WTC11 (cell line): ENCODE measurements around the gene NUP214. TPM values are rescaled to one million over a fixed set of nuclear protein-coding genes. Genes with fewer than 3 reads are reported as not detected.

Experiments used
- ATAC-seq: fragments of 200-7000 bp; cut with Tn5 transposase; 2 replicates; pipeline ENCODE4 v1.10.0; 2021; ENCODE audit warnings: mild to moderate bottlenecking, moderate library complexity
- CTCF ChIA-PET: fragments of 300-600 bp; sonication (Branson Sonifier 250); formaldehyde crosslinking; loops from one replicate; lab custom pipeline; 2021; ENCODE audit warnings: antibody characterized with exemption; lab: Charles Lee
- POLR2A ChIA-PET: fragments of 350-600 bp; sonication (Branson Sonifier 250); formaldehyde crosslinking; loops from one replicate; lab custom pipeline; 2021; ENCODE audit warnings: antibody characterized with exemption; lab: Charles Lee
- DNase-seq: peaks from one replicate; pipeline ENCODE4 v3.0.0; 2021; ENCODE audit warnings: low spot score
- H3K27ac Mint-ChIP-seq: 2 replicates; pipeline ENCODE4 v1.8.0; 2021; ENCODE audit warnings: mixed read lengths
- H3K27me3 Mint-ChIP-seq: 2 replicates; pipeline ENCODE4 v1.8.0; 2021; ENCODE audit warnings: low read depth, mild to moderate bottlenecking, moderate library complexity, mixed read lengths
- H3K36me3 Mint-ChIP-seq: 2 replicates; pipeline ENCODE4 v1.8.0; 2021; ENCODE audit warnings: mixed read lengths
- H3K4me1 Mint-ChIP-seq: 2 replicates; pipeline ENCODE4 v1.8.0; 2022; ENCODE audit warnings: mixed read lengths
- H3K4me3 Mint-ChIP-seq: 2 replicates; pipeline ENCODE4 v1.8.0; 2021; ENCODE audit warnings: mild to moderate bottlenecking, moderate library complexity, mixed read lengths
- H3K9me3 Mint-ChIP-seq: 2 replicates; pipeline ENCODE4 v1.8.0; 2021; ENCODE audit warnings: mixed read lengths
- CREM ChIP-seq: sonication (generic); formaldehyde crosslinking; IDR thresholded peaks from 2 replicates; pipeline ENCODE4 v1.8.1; 2022; ENCODE audit warnings: mild to moderate bottlenecking, missing genetic modification reagents, moderate library complexity
- ESRRA ChIP-seq: sonication (generic); formaldehyde crosslinking; IDR thresholded peaks from 2 replicates; pipeline ENCODE4 v1.8.1; 2022; ENCODE audit warnings: mild to moderate bottlenecking, missing genetic modification reagents, borderline replicate concordance
- FOXK1 ChIP-seq: sonication (generic); formaldehyde crosslinking; IDR thresholded peaks from 2 replicates; pipeline ENCODE4 v1.8.0; 2022; ENCODE audit warnings: mild to moderate bottlenecking, moderate library complexity, missing genetic modification reagents
- MYBL2 ChIP-seq: sonication (generic); formaldehyde crosslinking; IDR thresholded peaks from 2 replicates; pipeline ENCODE4 v1.8.1; 2023; ENCODE audit warnings: mild to moderate bottlenecking, moderate library complexity, missing genetic modification reagents
- NR2C2 ChIP-seq: sonication (generic); formaldehyde crosslinking; IDR thresholded peaks from 2 replicates; pipeline ENCODE4 v1.8.0; 2022; ENCODE audit warnings: mild to moderate bottlenecking, missing genetic modification reagents
- RELA ChIP-seq: sonication (generic); formaldehyde crosslinking; IDR thresholded peaks from 2 replicates; pipeline ENCODE4 v1.8.1; 2022; ENCODE audit warnings: missing genetic modification reagents, mild to moderate bottlenecking, borderline replicate concordance
- TCF7 ChIP-seq: sonication (generic); formaldehyde crosslinking; IDR thresholded peaks from 2 replicates; pipeline ENCODE4 v1.8.0; 2022; ENCODE audit warnings: mild to moderate bottlenecking, low read depth, missing genetic modification reagents, moderate library complexity
- TP53 ChIP-seq: sonication (generic); formaldehyde crosslinking; IDR thresholded peaks from 2 replicates; pipeline ENCODE4 v1.8.1; 2023; ENCODE audit warnings: mild to moderate bottlenecking, missing genetic modification reagents
- ZNF138 ChIP-seq: sonication (generic); formaldehyde crosslinking; conservative IDR thresholded peaks from 2 replicates; pipeline ENCODE4 v1.8.1; 2022; ENCODE audit warnings: mild to moderate bottlenecking, moderate library complexity, missing genetic modification reagents
- total RNA-seq: library from RNA; stranded (reverse); gene quantifications from 3 replicates; pipeline ENCODE4 v1.2.3, GENCODE V29; 2021
- TF ChIP-seq, protein P1 (sequence below): sonication (generic); formaldehyde crosslinking; IDR thresholded peaks from 2 replicates; pipeline ENCODE4 v1.8.0; 2023; ENCODE audit warnings: mild to moderate bottlenecking, missing genetic modification reagents
- TF ChIP-seq, protein P2 (sequence below): sonication (generic); formaldehyde crosslinking; IDR thresholded peaks from 2 replicates; pipeline ENCODE4 v1.8.0; 2023; ENCODE audit warnings: missing genetic modification reagents
- TF ChIP-seq, protein P3 (sequence below): sonication (generic); formaldehyde crosslinking; IDR thresholded peaks from 2 replicates; pipeline ENCODE4 v1.8.1; 2023; ENCODE audit warnings: mild to moderate bottlenecking, moderate library complexity, missing genetic modification reagents
- TF ChIP-seq, protein P4 (sequence below): fragments of 250-450 bp; sonication (Bioruptor Pico); conservative IDR thresholded peaks from 2 replicates; pipeline ENCODE4 v1.9.0; 2021; ENCODE audit warnings: mild to moderate bottlenecking
- TF ChIP-seq, protein P5 (sequence below): sonication (generic); formaldehyde crosslinking; IDR thresholded peaks from 2 replicates; pipeline ENCODE4 v1.8.0; 2022; ENCODE audit warnings: mild to moderate bottlenecking, missing genetic modification reagents
- TF ChIP-seq, protein P6 (sequence below): sonication (generic); formaldehyde crosslinking; conservative IDR thresholded peaks from 2 replicates; pipeline ENCODE4 v1.8.1; 2022; ENCODE audit warnings: mild to moderate bottlenecking, missing genetic modification reagents
- TF ChIP-seq, protein P7 (sequence below): sonication (generic); formaldehyde crosslinking; IDR thresholded peaks from 2 replicates; pipeline ENCODE4 v1.8.1; 2023; ENCODE audit warnings: mild to moderate bottlenecking, missing genetic modification reagents, borderline replicate concordance

Gene NUP214
- total RNA-seq, 1 experiment from 2014 or later, result 41.8 TPM

DNA sequence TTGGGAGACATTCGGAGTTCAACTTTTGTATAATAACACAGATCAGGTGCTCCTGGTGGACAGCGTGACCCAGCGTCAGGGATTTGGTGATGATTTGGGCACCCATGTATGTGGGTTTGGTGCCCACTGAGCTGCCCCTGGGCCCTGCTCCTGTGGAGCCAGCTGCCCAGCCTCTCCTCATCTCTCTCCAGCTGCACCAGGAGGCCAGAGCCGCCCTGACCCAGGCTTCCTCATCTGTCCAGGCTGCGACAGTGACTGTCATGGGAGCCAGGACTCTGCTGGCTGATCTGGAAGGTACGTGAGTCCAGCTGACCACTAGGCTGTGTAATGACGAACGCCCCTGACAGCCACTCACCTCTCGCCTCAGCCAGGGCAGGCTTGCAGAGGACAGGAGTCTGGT, 43.5 kb upstream of the NUP214 start:
- H3K36me3 Mint-ChIP-seq, result no peaks in the 10 kb centered on the region; the same call in 1 of the 2 replicates
- POLR2A ChIA-PET, result no interaction called here
- H3K4me1 Mint-ChIP-seq, result no peaks in the 10 kb centered on the region
- TF ChIP-seq, protein P1, sequence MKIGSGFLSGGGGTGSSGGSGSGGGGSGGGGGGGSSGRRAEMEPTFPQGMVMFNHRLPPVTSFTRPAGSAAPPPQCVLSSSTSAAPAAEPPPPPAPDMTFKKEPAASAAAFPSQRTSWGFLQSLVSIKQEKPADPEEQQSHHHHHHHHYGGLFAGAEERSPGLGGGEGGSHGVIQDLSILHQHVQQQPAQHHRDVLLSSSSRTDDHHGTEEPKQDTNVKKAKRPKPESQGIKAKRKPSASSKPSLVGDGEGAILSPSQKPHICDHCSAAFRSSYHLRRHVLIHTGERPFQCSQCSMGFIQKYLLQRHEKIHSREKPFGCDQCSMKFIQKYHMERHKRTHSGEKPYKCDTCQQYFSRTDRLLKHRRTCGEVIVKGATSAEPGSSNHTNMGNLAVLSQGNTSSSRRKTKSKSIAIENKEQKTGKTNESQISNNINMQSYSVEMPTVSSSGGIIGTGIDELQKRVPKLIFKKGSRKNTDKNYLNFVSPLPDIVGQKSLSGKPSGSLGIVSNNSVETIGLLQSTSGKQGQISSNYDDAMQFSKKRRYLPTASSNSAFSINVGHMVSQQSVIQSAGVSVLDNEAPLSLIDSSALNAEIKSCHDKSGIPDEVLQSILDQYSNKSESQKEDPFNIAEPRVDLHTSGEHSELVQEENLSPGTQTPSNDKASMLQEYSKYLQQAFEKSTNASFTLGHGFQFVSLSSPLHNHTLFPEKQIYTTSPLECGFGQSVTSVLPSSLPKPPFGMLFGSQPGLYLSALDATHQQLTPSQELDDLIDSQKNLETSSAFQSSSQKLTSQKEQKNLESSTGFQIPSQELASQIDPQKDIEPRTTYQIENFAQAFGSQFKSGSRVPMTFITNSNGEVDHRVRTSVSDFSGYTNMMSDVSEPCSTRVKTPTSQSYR (CRISPR knock-in tag), result no peak
- TF ChIP-seq, protein P2, sequence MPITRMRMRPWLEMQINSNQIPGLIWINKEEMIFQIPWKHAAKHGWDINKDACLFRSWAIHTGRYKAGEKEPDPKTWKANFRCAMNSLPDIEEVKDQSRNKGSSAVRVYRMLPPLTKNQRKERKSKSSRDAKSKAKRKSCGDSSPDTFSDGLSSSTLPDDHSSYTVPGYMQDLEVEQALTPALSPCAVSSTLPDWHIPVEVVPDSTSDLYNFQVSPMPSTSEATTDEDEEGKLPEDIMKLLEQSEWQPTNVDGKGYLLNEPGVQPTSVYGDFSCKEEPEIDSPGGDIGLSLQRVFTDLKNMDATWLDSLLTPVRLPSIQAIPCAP, result no peak
- TF ChIP-seq, protein P3, sequence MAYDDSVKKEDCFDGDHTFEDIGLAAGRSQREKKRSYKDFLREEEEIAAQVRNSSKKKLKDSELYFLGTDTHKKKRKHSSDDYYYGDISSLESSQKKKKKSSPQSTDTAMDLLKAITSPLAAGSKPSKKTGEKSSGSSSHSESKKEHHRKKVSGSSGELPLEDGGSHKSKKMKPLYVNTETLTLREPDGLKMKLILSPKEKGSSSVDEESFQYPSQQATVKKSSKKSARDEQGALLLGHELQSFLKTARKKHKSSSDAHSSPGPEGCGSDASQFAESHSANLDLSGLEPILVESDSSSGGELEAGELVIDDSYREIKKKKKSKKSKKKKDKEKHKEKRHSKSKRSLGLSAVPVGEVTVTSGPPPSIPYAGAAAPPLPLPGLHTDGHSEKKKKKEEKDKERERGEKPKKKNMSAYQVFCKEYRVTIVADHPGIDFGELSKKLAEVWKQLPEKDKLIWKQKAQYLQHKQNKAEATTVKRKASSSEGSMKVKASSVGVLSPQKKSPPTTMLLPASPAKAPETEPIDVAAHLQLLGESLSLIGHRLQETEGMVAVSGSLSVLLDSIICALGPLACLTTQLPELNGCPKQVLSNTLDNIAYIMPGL (CRISPR knock-in tag), result no peak
- no peak for TF ChIP-seq TCF7 (CRISPR knock-in tag)
- no peak for TF ChIP-seq ZNF138 (CRISPR knock-in tag)
- TF ChIP-seq, protein P4, sequence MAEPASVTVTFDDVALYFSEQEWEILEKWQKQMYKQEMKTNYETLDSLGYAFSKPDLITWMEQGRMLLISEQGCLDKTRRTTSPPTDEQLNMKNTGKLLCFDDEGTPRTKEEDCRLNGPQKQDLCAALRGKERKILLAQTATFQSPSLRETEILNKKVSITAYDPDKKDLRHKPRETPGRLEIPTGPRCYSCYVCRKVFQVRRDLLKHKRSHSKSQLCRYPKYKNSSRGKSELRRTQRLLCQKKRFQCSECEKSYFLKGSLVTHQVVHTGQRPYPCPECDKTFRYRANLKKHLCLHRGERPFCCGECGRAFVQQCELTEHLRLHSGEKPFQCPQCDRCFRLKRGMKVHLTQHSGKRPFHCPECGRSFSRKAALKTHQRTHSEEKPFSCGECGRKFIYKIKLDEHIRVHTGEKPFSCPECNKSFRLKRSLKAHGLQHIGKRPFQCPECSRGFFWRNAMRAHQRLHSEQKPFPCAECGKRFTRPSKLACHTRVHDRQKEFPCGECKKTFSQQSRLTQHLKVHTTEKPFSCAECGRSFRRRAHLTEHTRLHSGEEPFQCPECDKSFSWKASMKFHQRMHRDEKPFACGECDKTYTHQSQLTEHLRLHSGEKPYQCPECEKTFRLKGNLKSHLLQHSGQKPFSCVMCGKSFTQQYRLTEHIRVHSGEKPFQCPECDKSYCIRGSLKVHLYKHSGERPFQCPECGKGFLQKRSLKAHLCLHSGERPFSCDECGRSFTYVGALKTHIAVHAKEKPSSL, result no peak
- no peak for TF ChIP-seq TP53 (CRISPR knock-in tag)
- TF ChIP-seq, protein P5, sequence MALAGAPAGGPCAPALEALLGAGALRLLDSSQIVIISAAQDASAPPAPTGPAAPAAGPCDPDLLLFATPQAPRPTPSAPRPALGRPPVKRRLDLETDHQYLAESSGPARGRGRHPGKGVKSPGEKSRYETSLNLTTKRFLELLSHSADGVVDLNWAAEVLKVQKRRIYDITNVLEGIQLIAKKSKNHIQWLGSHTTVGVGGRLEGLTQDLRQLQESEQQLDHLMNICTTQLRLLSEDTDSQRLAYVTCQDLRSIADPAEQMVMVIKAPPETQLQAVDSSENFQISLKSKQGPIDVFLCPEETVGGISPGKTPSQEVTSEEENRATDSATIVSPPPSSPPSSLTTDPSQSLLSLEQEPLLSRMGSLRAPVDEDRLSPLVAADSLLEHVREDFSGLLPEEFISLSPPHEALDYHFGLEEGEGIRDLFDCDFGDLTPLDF (CRISPR knock-in tag), result no peak
- TF ChIP-seq RELA (CRISPR knock-in tag), result no peak
- TF ChIP-seq MYBL2 (CRISPR knock-in tag), result no peak
- no peak for TF ChIP-seq ESRRA (CRISPR knock-in tag)
- TF ChIP-seq CREM (CRISPR knock-in tag), result no peak
- TF ChIP-seq, protein P6, sequence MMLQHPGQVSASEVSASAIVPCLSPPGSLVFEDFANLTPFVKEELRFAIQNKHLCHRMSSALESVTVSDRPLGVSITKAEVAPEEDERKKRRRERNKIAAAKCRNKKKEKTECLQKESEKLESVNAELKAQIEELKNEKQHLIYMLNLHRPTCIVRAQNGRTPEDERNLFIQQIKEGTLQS (CRISPR knock-in tag), result no peak
- TF ChIP-seq, protein P7, sequence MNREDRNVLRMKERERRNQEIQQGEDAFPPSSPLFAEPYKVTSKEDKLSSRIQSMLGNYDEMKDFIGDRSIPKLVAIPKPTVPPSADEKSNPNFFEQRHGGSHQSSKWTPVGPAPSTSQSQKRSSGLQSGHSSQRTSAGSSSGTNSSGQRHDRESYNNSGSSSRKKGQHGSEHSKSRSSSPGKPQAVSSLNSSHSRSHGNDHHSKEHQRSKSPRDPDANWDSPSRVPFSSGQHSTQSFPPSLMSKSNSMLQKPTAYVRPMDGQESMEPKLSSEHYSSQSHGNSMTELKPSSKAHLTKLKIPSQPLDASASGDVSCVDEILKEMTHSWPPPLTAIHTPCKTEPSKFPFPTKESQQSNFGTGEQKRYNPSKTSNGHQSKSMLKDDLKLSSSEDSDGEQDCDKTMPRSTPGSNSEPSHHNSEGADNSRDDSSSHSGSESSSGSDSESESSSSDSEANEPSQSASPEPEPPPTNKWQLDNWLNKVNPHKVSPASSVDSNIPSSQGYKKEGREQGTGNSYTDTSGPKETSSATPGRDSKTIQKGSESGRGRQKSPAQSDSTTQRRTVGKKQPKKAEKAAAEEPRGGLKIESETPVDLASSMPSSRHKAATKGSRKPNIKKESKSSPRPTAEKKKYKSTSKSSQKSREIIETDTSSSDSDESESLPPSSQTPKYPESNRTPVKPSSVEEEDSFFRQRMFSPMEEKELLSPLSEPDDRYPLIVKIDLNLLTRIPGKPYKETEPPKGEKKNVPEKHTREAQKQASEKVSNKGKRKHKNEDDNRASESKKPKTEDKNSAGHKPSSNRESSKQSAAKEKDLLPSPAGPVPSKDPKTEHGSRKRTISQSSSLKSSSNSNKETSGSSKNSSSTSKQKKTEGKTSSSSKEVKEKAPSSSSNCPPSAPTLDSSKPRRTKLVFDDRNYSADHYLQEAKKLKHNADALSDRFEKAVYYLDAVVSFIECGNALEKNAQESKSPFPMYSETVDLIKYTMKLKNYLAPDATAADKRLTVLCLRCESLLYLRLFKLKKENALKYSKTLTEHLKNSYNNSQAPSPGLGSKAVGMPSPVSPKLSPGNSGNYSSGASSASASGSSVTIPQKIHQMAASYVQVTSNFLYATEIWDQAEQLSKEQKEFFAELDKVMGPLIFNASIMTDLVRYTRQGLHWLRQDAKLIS (CRISPR knock-in tag), result no peak
- TF ChIP-seq NR2C2 (CRISPR knock-in tag), result no peak
- no peak for TF ChIP-seq FOXK1 (CRISPR knock-in tag)
- TF ChIP-seq, all 79 proteins: peak for 0
- ATAC-seq (no peak), DNase-seq (no peak)
- H3K27me3 Mint-ChIP-seq, result no peaks in the 10 kb centered on the region
- no peak overlapping the region for H3K4me3 Mint-ChIP-seq
- no peak overlapping the region for H3K27ac Mint-ChIP-seq
- CTCF ChIA-PET, result interaction anchor here (0.5 kb wide), 1 partner anchor 134 kb away, joined by 3 read pairs; no protein-coding TSS in a partner anchor
- no peaks in the 10 kb centered on the region for H3K9me3 Mint-ChIP-seq
